Measurements from ENCODE around the gene FAF1.

FAF1 gene

GRCh38 chr1:50996083-50996482 lies 36.0 kb upstream of the FAF1 start:
- TF ChIP-seq CTCF (IDR thresholded peaks at IDR 0.05; ENCODE audit: extremely low read depth, insufficient read depth, missing control alignments): no peak
- no peak for DNase-seq (ENCODE audit: low spot score)
- in situ Hi-C loops (cut with MboI; ENCODE audit: low pct_unique_long_range_greater_than_20kb, low sequenced_read_pairs, unreplicated experiment): no loop called here

GRCh38 chr1:50995651-50996050 lies 35.6 kb upstream of the FAF1 start:
- no peak for TF ChIP-seq CTCF (IDR thresholded peaks at IDR 0.05; ENCODE audit: extremely low read depth, insufficient read depth, missing control alignments)
- in situ Hi-C loops (cut with MboI; ENCODE audit: low pct_unique_long_range_greater_than_20kb, low sequenced_read_pairs, unreplicated experiment): no loop called here
- no peak for DNase-seq (ENCODE audit: low spot score)

GRCh38 chr1:50994997-50995396 lies 34.9 kb upstream of the FAF1 start:
- in situ Hi-C loops (cut with MboI; ENCODE audit: low pct_unique_long_range_greater_than_20kb, low sequenced_read_pairs, unreplicated experiment): no loop called here
- no peak for DNase-seq (ENCODE audit: low spot score)
- no peak for TF ChIP-seq CTCF (IDR thresholded peaks at IDR 0.05; ENCODE audit: extremely low read depth, insufficient read depth, missing control alignments)

- TF ChIP-seq CTCF (IDR thresholded peaks at IDR 0.05; ENCODE audit: extremely low read depth, insufficient read depth, missing control alignments): no peak
- in situ Hi-C loops (cut with MboI; ENCODE audit: low pct_unique_long_range_greater_than_20kb, low sequenced_read_pairs, unreplicated experiment): no loop called here
- no peak for DNase-seq (ENCODE audit: low spot score)
These were observed 33.6 kb upstream of the FAF1 start for GRCh38 chr1:50993645-50994044.

GRCh38 chr1:50992532-50993318 lies 32.7 kb upstream of the FAF1 start:
- DNase-seq (ENCODE audit: low spot score): no peak
- no peak for TF ChIP-seq CTCF (IDR thresholded peaks at IDR 0.05; ENCODE audit: extremely low read depth, insufficient read depth, missing control alignments)
- in situ Hi-C loops (cut with MboI; ENCODE audit: low pct_unique_long_range_greater_than_20kb, low sequenced_read_pairs, unreplicated experiment): no loop called here

- in situ Hi-C loops (cut with MboI; ENCODE audit: low pct_unique_long_range_greater_than_20kb, low sequenced_read_pairs, unreplicated experiment): no loop called here
- no peak for DNase-seq (ENCODE audit: low spot score)
- no peak for TF ChIP-seq CTCF (IDR thresholded peaks at IDR 0.05; ENCODE audit: extremely low read depth, insufficient read depth, missing control alignments)
These were observed 29.6 kb upstream of the FAF1 start for GRCh38 chr1:50989694-50990093.
